ENCODE results near the gene RASA4.
"Not testable (repeated sequence)": the region's sequence is repeated elsewhere in the genome, so short reads cannot be mapped to it uniquely, and the experiment has no call there.

GRCh38 chr7:102649924-102650323 lies 33.4 kb upstream of the RASA4 start, which contains the start of gene SPDYE2B:
- TF ChIP-seq CTCF (IDR thresholded peaks at IDR 0.05); EZH2 (IDR thresholded peaks at IDR 0.05; ENCODE audit: borderline replicate concordance, insufficient read depth, low read depth, low read length, poor library complexity, severe bottlenecking): not testable (repeated sequence)

All from B cell (primary cell).